Neural cell (in vitro differentiated cells): Measurements from ENCODE around the gene TTC34. TPM values are rescaled to one million over a fixed set of nuclear protein-coding genes. Genes with fewer than 3 reads are reported as not detected.

Experiments
- H2AFZ ChIP-seq: fragments of 200-600, 300-800 bp; sonication (generic), shearing (Covaris generic); 2 replicates; pipeline ENCODE4 v1.6.0; 2014; ENCODE audit warnings: low read depth, mild to moderate bottlenecking, antibody characterized with exemption, low read length, moderate library complexity
- H3F3A ChIP-seq: fragments of 200-600 bp; shearing (Covaris generic); 2 replicates; pipeline ENCODE4 v1.6.1; 2016; ENCODE audit warnings: mild to moderate bottlenecking, moderate library complexity, mixed read lengths, antibody characterized with exemption, low read length; ENCODE audit not compliant: insufficient read depth, poor library complexity, severe bottlenecking
- H3K27ac ChIP-seq: fragments of 200-600, 300-800 bp; sonication (generic), shearing (Covaris generic); 2 replicates; pipeline ENCODE4 v1.5.1; 2014; ENCODE audit warnings: mild to moderate bottlenecking, low read length, moderate library complexity
- H3K27me3 ChIP-seq: fragments of 300-800, 200-600 bp; sonication (generic), shearing (Covaris generic); 2 replicates; pipeline ENCODE4 v1.6.0; 2014; ENCODE audit warnings: mild to moderate bottlenecking, low read depth, low read length, moderate library complexity; ENCODE audit not compliant: insufficient read depth
- H3K36me3 ChIP-seq: fragments of 300-800, 200-600 bp; sonication (generic), shearing (Covaris generic); 2 replicates; pipeline ENCODE4 v1.5.1; 2014; ENCODE audit warnings: mild to moderate bottlenecking, antibody characterized with exemption, low read length, moderate library complexity; ENCODE audit not compliant: insufficient read depth
- H3K4me2 ChIP-seq: fragments of 300-800, 200-600 bp; sonication (generic), shearing (Covaris generic); 2 replicates; pipeline ENCODE4 v1.6.0; 2014; ENCODE audit warnings: mild to moderate bottlenecking, low read length
- H3K4me3 ChIP-seq: fragments of 300-800, 200-600 bp; sonication (generic), shearing (Covaris generic); 2 replicates; pipeline ENCODE4 v1.5.1; 2014; ENCODE audit warnings: mild to moderate bottlenecking, low read length, moderate library complexity
- H3K79me2 ChIP-seq: fragments of 200-600 bp; shearing (Covaris generic); replicated peaks from 2 replicates; pipeline ENCODE4 v1.6.0; 2014; ENCODE audit warnings: mild to moderate bottlenecking, low read length, moderate library complexity; ENCODE audit not compliant: insufficient read depth
- H3K9ac ChIP-seq: fragments of 300-800, 200-600 bp; sonication (generic), shearing (Covaris generic); 2 replicates; pipeline ENCODE4 v1.6.1; 2016; ENCODE audit warnings: mild to moderate bottlenecking, low read length, mixed read lengths
- H3K9me2 ChIP-seq: fragments of 200-600 bp; shearing (Covaris generic); 2 replicates; pipeline ENCODE4 v1.6.1; 2016; ENCODE audit warnings: mild to moderate bottlenecking, low read length, mixed read lengths; ENCODE audit not compliant: insufficient read depth
- H3K9me3 ChIP-seq: fragments of 200-600, 300-800 bp; sonication (generic), shearing (Covaris generic); 2 replicates; pipeline ENCODE4 v1.6.1; 2016; ENCODE audit warnings: mild to moderate bottlenecking, mixed run types, low read length, moderate library complexity, mixed read lengths
- H4K20me1 ChIP-seq: fragments of 200-600 bp; shearing (Covaris generic); 2 replicates; pipeline ENCODE4 v1.6.1; 2016; ENCODE audit warnings: mild to moderate bottlenecking, mixed run types; ENCODE audit not compliant: insufficient read depth
- EP300 ChIP-seq: fragments of 450-650 bp; conservative IDR thresholded peaks from 2 replicates; pipeline ENCODE4 v1.6.1; 2014; ENCODE audit warnings: antibody characterized with exemption, mild to moderate bottlenecking, moderate library complexity; ENCODE audit not compliant: poor library complexity, severe bottlenecking
- EZH2 ChIP-seq: fragments of 200-600, 300-800 bp; shearing (Covaris generic), sonication (generic); IDR thresholded peaks from 2 replicates; pipeline ENCODE4 v1.6.1; 2014; ENCODE audit warnings: antibody characterized with exemption, low read length, borderline replicate concordance, mild to moderate bottlenecking; ENCODE audit not compliant: insufficient read depth, poor library complexity, severe bottlenecking
- MXI1 ChIP-seq: fragments of 450-650 bp; conservative IDR thresholded peaks from 2 replicates; pipeline ENCODE4 v1.6.1; 2014; ENCODE audit warnings: antibody characterized with exemption, mild to moderate bottlenecking; ENCODE audit not compliant: poor library complexity, severe bottlenecking
- POLR2AphosphoS5 ChIP-seq: IDR thresholded peaks from 2 replicates; pipeline ENCODE4 v1.6.1; 2012
- RAD21 ChIP-seq: fragments of 450-650 bp; conservative IDR thresholded peaks from 2 replicates; pipeline ENCODE4 v1.6.1; 2014; ENCODE audit warnings: antibody characterized with exemption, mild to moderate bottlenecking, moderate library complexity
- SMC3 ChIP-seq: fragments of 450-650 bp; conservative IDR thresholded peaks from 2 replicates; pipeline ENCODE4 v1.6.1; 2014; ENCODE audit warnings: antibody characterized with exemption, mild to moderate bottlenecking, moderate library complexity; ENCODE audit not compliant: poor library complexity
- TAF1 ChIP-seq: IDR thresholded peaks from 2 replicates; pipeline ENCODE4 v1.6.1; 2012; ENCODE audit warnings: low read depth
- polyA plus RNA-seq: library from polyadenylated mRNA; depleted of rRNA; stranded (reverse); fragments of >200 nt; gene quantifications from 2 replicates; pipeline ENCODE4 v1.2.3, GENCODE V29; 2014
- TF ChIP-seq, protein P1 (sequence below): fragments of 450-650 bp; IDR thresholded peaks from 2 replicates; pipeline ENCODE4 v1.5.1; 2014; ENCODE audit warnings: antibody characterized with exemption, mild to moderate bottlenecking, moderate library complexity; ENCODE audit not compliant: poor library complexity, severe bottlenecking
- TF ChIP-seq, protein P2 (sequence below): IDR thresholded peaks from 2 replicates; pipeline ENCODE4 v1.6.1; 2012; ENCODE audit warnings: borderline replicate concordance

TTC34 gene
- polyA plus RNA-seq, 1 donor from 2014 or later: 0.05 TPM

GRCh38 chr1:2833454-2834145 is 32.1 kb upstream of the TTC34 start:
- H2AFZ ChIP-seq: no peak overlapping the region
- no peaks in the 10 kb centered on the region for H3F3A ChIP-seq
- H3K36me3 ChIP-seq: no peaks in the 10 kb centered on the region
- H3K9me2 ChIP-seq: no peaks in the 10 kb centered on the region
- no peak overlapping the region for H3K4me2 ChIP-seq
- H4K20me1 ChIP-seq: no peaks in the 10 kb centered on the region
- H3K4me3 ChIP-seq: no peak overlapping the region
- no peaks in the 10 kb centered on the region for H3K27me3 ChIP-seq
- no peak overlapping the region for H3K27ac ChIP-seq
- peaks cover 12% of the 10 kb centered on the region for H3K9me3 ChIP-seq
- H3K79me2 ChIP-seq: no peaks in the 10 kb centered on the region
- no peak overlapping the region for H3K9ac ChIP-seq
- TF ChIP-seq EP300: no peak
- TF ChIP-seq, protein P1, sequence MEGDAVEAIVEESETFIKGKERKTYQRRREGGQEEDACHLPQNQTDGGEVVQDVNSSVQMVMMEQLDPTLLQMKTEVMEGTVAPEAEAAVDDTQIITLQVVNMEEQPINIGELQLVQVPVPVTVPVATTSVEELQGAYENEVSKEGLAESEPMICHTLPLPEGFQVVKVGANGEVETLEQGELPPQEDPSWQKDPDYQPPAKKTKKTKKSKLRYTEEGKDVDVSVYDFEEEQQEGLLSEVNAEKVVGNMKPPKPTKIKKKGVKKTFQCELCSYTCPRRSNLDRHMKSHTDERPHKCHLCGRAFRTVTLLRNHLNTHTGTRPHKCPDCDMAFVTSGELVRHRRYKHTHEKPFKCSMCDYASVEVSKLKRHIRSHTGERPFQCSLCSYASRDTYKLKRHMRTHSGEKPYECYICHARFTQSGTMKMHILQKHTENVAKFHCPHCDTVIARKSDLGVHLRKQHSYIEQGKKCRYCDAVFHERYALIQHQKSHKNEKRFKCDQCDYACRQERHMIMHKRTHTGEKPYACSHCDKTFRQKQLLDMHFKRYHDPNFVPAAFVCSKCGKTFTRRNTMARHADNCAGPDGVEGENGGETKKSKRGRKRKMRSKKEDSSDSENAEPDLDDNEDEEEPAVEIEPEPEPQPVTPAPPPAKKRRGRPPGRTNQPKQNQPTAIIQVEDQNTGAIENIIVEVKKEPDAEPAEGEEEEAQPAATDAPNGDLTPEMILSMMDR: no peak
- TF ChIP-seq POLR2AphosphoS5: no peak
- TF ChIP-seq SMC3: no peak
- TF ChIP-seq RAD21: no peak
- TF ChIP-seq MXI1: no peak
- no peak for TF ChIP-seq EZH2
- TF ChIP-seq TAF1: no peak
- TF ChIP-seq, protein P2, sequence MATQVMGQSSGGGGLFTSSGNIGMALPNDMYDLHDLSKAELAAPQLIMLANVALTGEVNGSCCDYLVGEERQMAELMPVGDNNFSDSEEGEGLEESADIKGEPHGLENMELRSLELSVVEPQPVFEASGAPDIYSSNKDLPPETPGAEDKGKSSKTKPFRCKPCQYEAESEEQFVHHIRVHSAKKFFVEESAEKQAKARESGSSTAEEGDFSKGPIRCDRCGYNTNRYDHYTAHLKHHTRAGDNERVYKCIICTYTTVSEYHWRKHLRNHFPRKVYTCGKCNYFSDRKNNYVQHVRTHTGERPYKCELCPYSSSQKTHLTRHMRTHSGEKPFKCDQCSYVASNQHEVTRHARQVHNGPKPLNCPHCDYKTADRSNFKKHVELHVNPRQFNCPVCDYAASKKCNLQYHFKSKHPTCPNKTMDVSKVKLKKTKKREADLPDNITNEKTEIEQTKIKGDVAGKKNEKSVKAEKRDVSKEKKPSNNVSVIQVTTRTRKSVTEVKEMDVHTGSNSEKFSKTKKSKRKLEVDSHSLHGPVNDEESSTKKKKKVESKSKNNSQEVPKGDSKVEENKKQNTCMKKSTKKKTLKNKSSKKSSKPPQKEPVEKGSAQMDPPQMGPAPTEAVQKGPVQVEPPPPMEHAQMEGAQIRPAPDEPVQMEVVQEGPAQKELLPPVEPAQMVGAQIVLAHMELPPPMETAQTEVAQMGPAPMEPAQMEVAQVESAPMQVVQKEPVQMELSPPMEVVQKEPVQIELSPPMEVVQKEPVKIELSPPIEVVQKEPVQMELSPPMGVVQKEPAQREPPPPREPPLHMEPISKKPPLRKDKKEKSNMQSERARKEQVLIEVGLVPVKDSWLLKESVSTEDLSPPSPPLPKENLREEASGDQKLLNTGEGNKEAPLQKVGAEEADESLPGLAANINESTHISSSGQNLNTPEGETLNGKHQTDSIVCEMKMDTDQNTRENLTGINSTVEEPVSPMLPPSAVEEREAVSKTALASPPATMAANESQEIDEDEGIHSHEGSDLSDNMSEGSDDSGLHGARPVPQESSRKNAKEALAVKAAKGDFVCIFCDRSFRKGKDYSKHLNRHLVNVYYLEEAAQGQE: no peak

- H3K36me3 ChIP-seq: no peaks in the 10 kb centered on the region
- TF ChIP-seq POLR2AphosphoS5: no peak
- TF ChIP-seq, protein P2: no peak
- TF ChIP-seq EP300: no peak
- no peak for TF ChIP-seq RAD21
- TF ChIP-seq, protein P1: no peak
- TF ChIP-seq MXI1: no peak
- no peak for TF ChIP-seq TAF1
- no peak for TF ChIP-seq SMC3
- TF ChIP-seq EZH2: no peak
- H3K79me2 ChIP-seq: no peaks in the 10 kb centered on the region
- no peak overlapping the region for H3K9ac ChIP-seq
- H3K4me3 ChIP-seq: no peak overlapping the region
- H3K27ac ChIP-seq: no peak overlapping the region
- H2AFZ ChIP-seq: no peak overlapping the region
- no peaks in the 10 kb centered on the region for H3F3A ChIP-seq
- H4K20me1 ChIP-seq: no peaks in the 10 kb centered on the region
- no peaks in the 10 kb centered on the region for H3K27me3 ChIP-seq
- no peaks in the 10 kb centered on the region for H3K9me2 ChIP-seq
- no peak overlapping the region for H3K4me2 ChIP-seq
- H3K9me3 ChIP-seq: peaks cover 15% of the 10 kb centered on the region
Measured at GRCh38 chr1:2832506-2833453, 31.3 kb upstream of the TTC34 start.
